IMR-90 (cell line): ENCODE results near the gene SPATA31E1.

Experiments
- BHLHE40 ChIP-seq: fragments of 150-350 bp; IDR thresholded peaks from 2 replicates; pipeline ENCODE4 v1.6.1; 2016; ENCODE audit warnings: mild to moderate bottlenecking, low read depth, low read length
- CEBPB ChIP-seq: IDR thresholded peaks from 2 replicates; pipeline ENCODE4 v1.6.1; 2012; ENCODE audit warnings: low read depth, low read length, improper control_type of control experiment
- CHD1 ChIP-seq: IDR thresholded peaks from 2 replicates; pipeline ENCODE4 v1.6.1; 2012; ENCODE audit warnings: low read depth, low read length, improper control_type of control experiment
- MAFK ChIP-seq: IDR thresholded peaks from 2 replicates; pipeline ENCODE4 v1.6.1; 2012; ENCODE audit warnings: low read depth, low read length, improper control_type of control experiment
- MAZ ChIP-seq: IDR thresholded peaks from 2 replicates; pipeline ENCODE4 v1.6.1; 2012; ENCODE audit warnings: low read depth, mild to moderate bottlenecking, low read length, improper control_type of control experiment, moderate library complexity, borderline replicate concordance
- POLR2A ChIP-seq: IDR thresholded peaks from 2 replicates; pipeline ENCODE4 v1.6.1; 2012; ENCODE audit warnings: mild to moderate bottlenecking, low read depth, low read length
- RCOR1 ChIP-seq: IDR thresholded peaks from 2 replicates; pipeline ENCODE4 v1.6.1; 2012; ENCODE audit warnings: mild to moderate bottlenecking, low read length, improper control_type of control experiment; ENCODE audit not compliant: insufficient replicate concordance
- RFX5 ChIP-seq: IDR thresholded peaks from 2 replicates; pipeline ENCODE4 v1.8.0; 2012; ENCODE audit warnings: low read depth, mild to moderate bottlenecking, low read length, moderate library complexity
- SMC3 ChIP-seq: fragments of 150-350 bp; IDR thresholded peaks from 2 replicates; pipeline ENCODE4 v1.6.1; 2016; ENCODE audit warnings: low read depth, mild to moderate bottlenecking, antibody characterized with exemption, low read length, moderate library complexity
- TF ChIP-seq, protein P1 (sequence below): conservative IDR thresholded peaks from 2 replicates; pipeline ENCODE4 v1.5.1; 2012; ENCODE audit warnings: mild to moderate bottlenecking, low read depth, low read length, improper control_type of control experiment

DNA sequence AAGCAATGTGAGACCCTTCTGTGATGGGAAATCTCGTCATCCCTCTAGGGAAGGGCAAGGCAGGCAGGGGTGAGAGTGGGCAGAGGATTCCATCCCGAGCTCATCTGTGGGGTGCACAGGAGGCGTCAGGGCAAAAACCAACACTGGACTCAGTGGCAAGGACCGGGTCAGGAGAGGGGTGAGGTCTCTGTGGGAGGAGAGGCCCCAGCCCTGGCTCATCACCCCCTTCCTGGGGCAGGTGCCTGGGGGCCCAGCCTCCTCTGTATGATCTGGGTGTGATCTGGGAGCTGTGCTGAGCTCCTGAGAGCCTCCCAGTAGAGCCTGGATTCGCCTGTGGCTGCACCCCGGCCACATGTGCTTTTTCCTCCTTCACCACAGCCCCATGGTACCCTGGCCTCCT is 597 bp downstream of the SPATA31E1 start:
- TF ChIP-seq POLR2A: no peak
- TF ChIP-seq, protein P1, sequence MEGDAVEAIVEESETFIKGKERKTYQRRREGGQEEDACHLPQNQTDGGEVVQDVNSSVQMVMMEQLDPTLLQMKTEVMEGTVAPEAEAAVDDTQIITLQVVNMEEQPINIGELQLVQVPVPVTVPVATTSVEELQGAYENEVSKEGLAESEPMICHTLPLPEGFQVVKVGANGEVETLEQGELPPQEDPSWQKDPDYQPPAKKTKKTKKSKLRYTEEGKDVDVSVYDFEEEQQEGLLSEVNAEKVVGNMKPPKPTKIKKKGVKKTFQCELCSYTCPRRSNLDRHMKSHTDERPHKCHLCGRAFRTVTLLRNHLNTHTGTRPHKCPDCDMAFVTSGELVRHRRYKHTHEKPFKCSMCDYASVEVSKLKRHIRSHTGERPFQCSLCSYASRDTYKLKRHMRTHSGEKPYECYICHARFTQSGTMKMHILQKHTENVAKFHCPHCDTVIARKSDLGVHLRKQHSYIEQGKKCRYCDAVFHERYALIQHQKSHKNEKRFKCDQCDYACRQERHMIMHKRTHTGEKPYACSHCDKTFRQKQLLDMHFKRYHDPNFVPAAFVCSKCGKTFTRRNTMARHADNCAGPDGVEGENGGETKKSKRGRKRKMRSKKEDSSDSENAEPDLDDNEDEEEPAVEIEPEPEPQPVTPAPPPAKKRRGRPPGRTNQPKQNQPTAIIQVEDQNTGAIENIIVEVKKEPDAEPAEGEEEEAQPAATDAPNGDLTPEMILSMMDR: no peak
- no peak for TF ChIP-seq MAZ
- TF ChIP-seq RCOR1: no peak
- TF ChIP-seq MAFK: no peak
- TF ChIP-seq BHLHE40: no peak
- no peak for TF ChIP-seq CEBPB
- TF ChIP-seq SMC3: no peak
- TF ChIP-seq RFX5: no peak
- TF ChIP-seq CHD1: no peak
